HCT116 (cell line): ENCODE data around the gene EXOSC10. TPM values are rescaled to one million over a fixed set of nuclear protein-coding genes. Genes with fewer than 3 reads are reported as not detected.

Experiments used
- ATAC-seq: fragments of 200-7000 bp; cut with Tn5 transposase; 2 replicates; pipeline ENCODE4 v1.9.1; 2020; ENCODE audit warnings: mild to moderate bottlenecking, moderate library complexity
- BruUV-seq: library from RNA; stranded (reverse); fragments of 400-500 nt; replicated peaks from 2 replicates; lab custom pipeline; 2021; lab: Mats Ljungman, UMichigan
- CTCF ChIA-PET: fragments of 300-600 bp; sonication (Branson Sonifier 250); formaldehyde crosslinking; loops from one replicate; lab custom pipeline; 2021; ENCODE audit warnings: antibody characterized with exemption; lab: Charles Lee
- POLR2A ChIA-PET: fragments of 300-600, 350-600 bp; sonication (Branson Sonifier 250); formaldehyde crosslinking; loops from one replicate; lab custom pipeline; 2021; ENCODE audit warnings: antibody characterized with exemption; lab: Charles Lee
- RAD21 ChIA-PET, 2 experiments: fragments of 300-600 bp; sonication (Branson Sonifier 250); formaldehyde crosslinking; loops; one replicate each; lab custom pipeline; 2023; ENCODE audit warnings: low total read pairs in 2 of 2; ENCODE audit not compliant: uncharacterized antibody in 2 of 2, unreplicated experiment in 2 of 2, low non-redundant PET in 1 of 2; lab: Charles Lee
- DNase-seq: peaks from one replicate; pipeline ENCODE4 v3.0.0-alpha.2; 2010; ENCODE audit warnings: low read depth, low spot score
- H2AFZ ChIP-seq: fragments of 200-600 bp; shearing (Covaris generic), sonication (generic); 2 replicates; pipeline ENCODE4 v1.6.1; 2017; ENCODE audit warnings: low read depth, mixed run types, mixed read lengths, antibody characterized with exemption, low read length; ENCODE audit not compliant: poor library complexity, severe bottlenecking
- H3K27ac ChIP-seq: 2 replicates; pipeline ENCODE4 v1.5.1; 2012; ENCODE audit warnings: low read depth, low read length
- H3K27me3 ChIP-seq: fragments of 200-600 bp; sonication (generic); 2 replicates; pipeline ENCODE4 v1.6.1; 2016; ENCODE audit warnings: mixed run types, low read length, mixed read lengths; ENCODE audit not compliant: insufficient read depth
- H3K36me3 ChIP-seq, 2 experiments: fragments of 200-500 bp in 1 of 2; fragments of 200-600 bp in 1 of 2; sonication (Bioruptor generic) in 1 of 2; sonication (generic) in 1 of 2; 2 replicates each; pipeline versions ENCODE4 v1.5.1 to v1.6.1; 2014 to 2016; ENCODE audit warnings: low read length in 2 of 2, inconsistent platforms in 1 of 2, mixed read lengths in 1 of 2, mixed run types in 1 of 2; ENCODE audit not compliant: insufficient read depth in 2 of 2, control insufficient read depth in 1 of 2
- H3K4me1 ChIP-seq, 2 experiments: fragments of 200-600 bp in 1 of 2; sonication (generic) in 1 of 2; 2 replicates each; pipeline versions ENCODE4 v1.5.1 to v1.6.1; 2012 to 2017; ENCODE audit warnings: low read length in 2 of 2, inconsistent platforms in 1 of 2, mild to moderate bottlenecking in 1 of 2, mixed read lengths in 1 of 2, mixed run types in 1 of 2, moderate library complexity in 1 of 2; ENCODE audit not compliant: insufficient read depth in 2 of 2, control insufficient read depth in 1 of 2
- H3K4me2 ChIP-seq: fragments of 200-600 bp; sonication (generic); 2 replicates; pipeline ENCODE4 v1.6.1; 2017; ENCODE audit warnings: mixed run types, low read length, mixed read lengths
- H3K4me3 ChIP-seq, 2 experiments: fragments of 200-600 bp in 1 of 2; sonication (generic) in 1 of 2; replicated peaks in 1 of 2; 2 replicates each; pipeline ENCODE4 v1.5.1; 2011 to 2016; ENCODE audit warnings: low read length in 2 of 2, control low read depth in 1 of 2, low read depth in 1 of 2, mild to moderate bottlenecking in 1 of 2, mixed read lengths in 1 of 2, mixed run types in 1 of 2
- H3K79me2 ChIP-seq: fragments of 200-600 bp; sonication (generic); 2 replicates; pipeline ENCODE4 v1.6.1; 2017; ENCODE audit warnings: mild to moderate bottlenecking, mixed run types, low read length, moderate library complexity, mixed read lengths; ENCODE audit not compliant: insufficient read depth
- H3K9ac ChIP-seq: fragments of 200-600 bp; sonication (generic); 2 replicates; pipeline ENCODE4 v1.6.1; 2016; ENCODE audit warnings: low read length, mixed read lengths
- H3K9me2 ChIP-seq: fragments of 200-600 bp; sonication (generic), shearing (Covaris generic); 2 replicates; pipeline ENCODE4 v1.6.1; 2017; ENCODE audit warnings: mixed run types, mild to moderate bottlenecking, moderate library complexity; ENCODE audit not compliant: insufficient read depth
- H3K9me3 ChIP-seq, 2 experiments: fragments of 200-500 bp in 1 of 2; fragments of 200-600 bp in 1 of 2; sonication (Bioruptor generic) in 1 of 2; sonication (generic) in 1 of 2; 2 replicates each; pipeline ENCODE4 v1.6.1; 2014 to 2017; ENCODE audit warnings: low read length in 2 of 2, mixed read lengths in 2 of 2, inconsistent platforms in 1 of 2, low read depth in 1 of 2, mild to moderate bottlenecking in 1 of 2, mixed run types in 1 of 2, moderate library complexity in 1 of 2; ENCODE audit not compliant: control insufficient read depth in 1 of 2, insufficient read depth in 1 of 2
- H4K20me1 ChIP-seq: fragments of 200-600 bp; sonication (generic), shearing (Covaris generic); 2 replicates; pipeline ENCODE4 v1.6.1; 2017; ENCODE audit warnings: mixed run types, mild to moderate bottlenecking, moderate library complexity; ENCODE audit not compliant: insufficient read depth
- CBX3 ChIP-seq: IDR thresholded peaks from 2 replicates; pipeline ENCODE4 v1.6.1; 2012; ENCODE audit warnings: low read depth
- CTCF ChIP-seq, 3 experiments: fragments of 200-600 bp in 1 of 3; sonication (generic) in 1 of 3; IDR thresholded peaks in 2 of 3; conservative IDR thresholded peaks in 1 of 3; 2 replicates each; pipeline ENCODE4 v1.5.1; 2012 to 2017; ENCODE audit warnings: low read depth in 2 of 3, low read length in 2 of 3, antibody characterized with exemption in 1 of 3, borderline replicate concordance in 1 of 3, control low read depth in 1 of 3, mild to moderate bottlenecking in 1 of 3, mixed read lengths in 1 of 3, mixed run types in 1 of 3, moderate library complexity in 1 of 3; ENCODE audit not compliant: insufficient read depth in 1 of 3
- EGR1 ChIP-seq: IDR thresholded peaks from 2 replicates; pipeline ENCODE4 v1.6.1; 2012; ENCODE audit warnings: low read depth
- JUND ChIP-seq: IDR thresholded peaks from 2 replicates; pipeline ENCODE4 v1.6.1; 2012
- POLR2AphosphoS5 ChIP-seq: IDR thresholded peaks from 2 replicates; pipeline ENCODE4 v1.6.1; 2011; ENCODE audit warnings: mild to moderate bottlenecking, low read depth, low read length, moderate library complexity
- REST ChIP-seq: IDR thresholded peaks from 2 replicates; pipeline ENCODE4 v1.6.1; 2012; ENCODE audit warnings: low read depth
- SP1 ChIP-seq: IDR thresholded peaks from 2 replicates; pipeline ENCODE4 v1.6.1; 2012; ENCODE audit warnings: low read depth
- ZFX ChIP-seq: fragments of 450-650 bp; IDR thresholded peaks from 2 replicates; pipeline ENCODE4 v1.6.1; 2017
- intact Hi-C: fragments of 100-400 bp; cut with micrococcal nuclease; formaldehyde crosslinking; loops from 2 replicates; pipeline ENCODE4 v1.10.0; 2022
- total RNA-seq: library from RNA; stranded (reverse); gene quantifications from one replicate; pipeline ENCODE4 v1.2.1, GENCODE V29; 2021; ENCODE audit not compliant: unreplicated experiment

The EXOSC10 gene
- total RNA-seq, 1 experiment from 2014 or later, result 80.7 TPM

DNA sequence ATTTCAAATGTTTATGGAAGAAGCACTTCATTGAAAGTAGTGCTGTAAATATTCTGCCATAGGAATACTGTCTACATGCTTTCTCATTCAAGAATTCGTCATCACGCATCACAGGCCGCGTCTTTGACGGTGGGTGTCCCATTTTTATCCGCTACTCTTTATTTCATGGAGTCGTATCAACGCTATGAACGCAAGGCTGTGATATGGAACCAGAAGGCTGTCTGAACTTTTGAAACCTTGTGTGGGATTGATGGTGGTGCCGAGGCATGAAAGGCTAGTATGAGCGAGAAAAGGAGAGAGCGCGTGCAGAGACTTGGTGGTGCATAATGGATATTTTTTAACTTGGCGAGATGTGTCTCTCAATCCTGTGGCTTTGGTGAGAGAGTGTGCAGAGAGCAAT is 76.5 kb downstream of the EXOSC10 start:
- RAD21 ChIA-PET, result no interaction called here
- no peak for TF ChIP-seq EGR1
- no peak for TF ChIP-seq CTCF (IDR thresholded peaks at IDR 0.05 in 2 of 3, conservative IDR thresholded peaks at IDR 0.05 in 1 of 3; ENCODE audit: borderline replicate concordance in 1 of 3, insufficient read depth in 1 of 3, low read depth in 2 of 3, low read length in 2 of 3)
- no peak for TF ChIP-seq ZFX
- no peak for TF ChIP-seq POLR2AphosphoS5
- no peak for TF ChIP-seq JUND
- no peak for TF ChIP-seq REST
- TF ChIP-seq SP1, result no peak
- TF ChIP-seq CBX3, result no peak
- TF ChIP-seq, all 23 proteins: peak for 0
- ChIA-PET CTCF (no interaction called here), POLR2A (no interaction called here)
- Histone ChIP-seq H3K27ac (no peak overlapping the region), H3K4me3 (no peak overlapping the region), H3K9me2 (no peaks in the 10 kb centered on the region), H3K27me3 (no peaks in the 10 kb centered on the region), H3K79me2 (peaks cover 38% of the 10 kb centered on the region), H3K9ac (no peak overlapping the region), H4K20me1 (0 out of 2 replicates have a peak, but pooled peaks cover 20% of the 10 kb centered on the region), H3K4me2 (no peak overlapping the region), H3K4me1 (no peaks in the 10 kb centered on the region), H3K36me3 (peaks cover 52 to 68% of the 10 kb centered on the region in 2 experiments), H3K9me3 (no peaks in the 10 kb centered on the region), H2AFZ (no peak overlapping the region)
- ATAC-seq (no peak), DNase-seq (no peak)
- BruUV-seq, result no TSS peak
- intact Hi-C loops, result no loop called here
